COR-L47 (cell line): ENCODE results near the gene KRTAP10-8.

ENCODE experiments used
- DNase-seq: peaks from one replicate; lab custom pipeline; 2025; lab: John Stamatoyannopoulos, UW

Gene KRTAP10-8, protein sequence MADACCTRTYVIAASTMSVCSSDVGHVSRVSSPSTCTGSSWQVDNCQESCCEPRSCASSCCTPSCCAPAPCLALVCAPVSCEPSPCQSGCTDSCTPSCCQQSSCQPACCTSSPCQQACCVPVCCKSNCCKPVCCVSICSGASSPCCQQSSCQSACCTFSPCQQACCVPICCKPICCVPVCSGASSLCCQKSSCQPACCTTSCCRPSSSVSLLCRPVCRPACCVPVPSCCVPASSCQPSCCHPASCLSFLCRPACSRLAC

DNA sequence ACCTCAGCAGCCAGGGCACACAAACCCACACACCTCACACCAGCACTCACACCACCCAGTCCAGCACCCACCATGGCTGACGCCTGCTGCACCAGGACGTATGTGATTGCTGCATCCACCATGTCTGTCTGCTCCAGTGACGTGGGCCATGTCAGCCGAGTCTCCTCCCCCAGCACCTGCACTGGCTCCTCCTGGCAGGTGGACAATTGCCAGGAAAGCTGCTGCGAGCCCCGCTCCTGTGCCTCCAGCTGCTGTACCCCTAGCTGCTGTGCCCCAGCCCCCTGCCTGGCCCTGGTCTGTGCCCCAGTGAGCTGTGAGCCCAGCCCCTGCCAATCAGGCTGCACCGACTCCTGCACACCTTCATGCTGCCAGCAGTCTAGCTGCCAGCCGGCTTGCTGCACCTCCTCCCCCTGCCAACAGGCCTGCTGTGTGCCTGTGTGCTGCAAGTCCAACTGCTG lies at the start of gene KRTAP10-8:
Gene KRTAP10-8 (plus strand): TSS at position 51 of the 458 bp plus-strand sequence. CDS start 22 bp downstream, at position 73.
- no peak for DNase-seq

DNA sequence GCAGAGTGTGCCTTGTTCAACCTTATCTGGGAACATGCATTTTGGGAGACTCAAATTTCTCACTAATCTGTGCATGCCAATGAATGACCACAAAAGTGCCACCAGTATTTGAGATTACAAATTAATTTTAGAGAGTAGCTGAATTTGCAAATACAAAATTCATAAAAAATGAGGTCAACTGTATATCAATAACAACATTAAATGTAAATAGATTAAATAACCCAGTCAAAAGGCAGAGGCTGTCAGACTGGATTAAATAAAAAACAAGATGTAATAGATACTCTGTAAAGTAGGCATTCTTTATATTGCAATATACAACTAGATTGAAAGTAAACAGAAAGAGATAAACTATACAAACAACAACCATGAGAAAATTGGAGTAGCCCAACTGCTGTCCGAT lies 47.8 kb upstream of the KRTAP10-8 start:
- DNase-seq = no peak

DNA sequence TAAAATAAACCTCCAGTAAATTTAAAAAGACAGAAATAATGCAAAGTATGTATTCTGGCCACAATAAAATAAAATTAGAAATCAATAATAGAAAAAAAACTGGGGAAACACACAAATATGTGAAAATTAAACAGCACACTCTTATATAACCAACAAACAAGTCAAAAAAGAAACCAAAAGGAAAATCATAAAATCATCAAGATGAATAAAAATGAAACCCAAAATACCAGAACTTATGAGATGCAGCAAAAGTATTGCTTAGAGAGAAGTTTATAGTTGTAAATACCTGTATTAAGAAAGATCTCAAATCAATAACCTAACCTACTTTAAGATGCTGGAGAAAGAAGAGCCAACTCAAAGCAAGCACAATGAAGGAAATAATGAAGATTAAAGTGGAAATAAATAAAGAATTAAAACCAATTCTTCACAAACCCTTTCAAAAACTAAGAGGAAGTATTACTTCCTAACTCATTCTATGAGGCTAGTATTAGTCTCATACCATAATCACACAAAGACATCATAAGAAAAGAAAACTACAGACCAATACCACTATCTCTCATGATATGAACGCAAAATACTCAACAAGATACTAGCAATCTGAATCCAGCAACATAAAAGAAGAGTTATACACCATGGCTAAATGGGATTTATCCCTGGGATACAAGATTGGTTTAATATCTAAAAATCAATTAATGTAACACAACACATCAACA lies 46.8 kb upstream of the KRTAP10-8 start:
- no peak for DNase-seq

DNA sequence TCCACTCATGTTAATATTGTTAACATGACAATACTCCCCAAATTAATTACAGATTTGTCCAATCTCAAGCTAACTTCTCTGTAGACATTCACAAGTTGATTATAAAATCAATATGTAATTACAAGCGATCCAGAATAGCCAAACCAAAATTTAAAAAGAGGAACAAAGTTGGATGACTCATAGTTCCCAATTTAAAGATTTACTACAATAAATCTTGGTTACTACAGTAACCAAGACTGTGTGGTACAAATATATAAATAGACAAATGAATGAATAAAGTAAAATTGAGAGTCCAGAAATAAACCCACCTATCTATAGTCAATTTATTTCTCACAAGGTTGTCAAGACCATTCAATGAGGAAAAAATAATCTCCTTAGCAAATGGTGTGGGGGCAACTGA lies 45.5 kb upstream of the KRTAP10-8 start:
- DNase-seq = no peak

DNA sequence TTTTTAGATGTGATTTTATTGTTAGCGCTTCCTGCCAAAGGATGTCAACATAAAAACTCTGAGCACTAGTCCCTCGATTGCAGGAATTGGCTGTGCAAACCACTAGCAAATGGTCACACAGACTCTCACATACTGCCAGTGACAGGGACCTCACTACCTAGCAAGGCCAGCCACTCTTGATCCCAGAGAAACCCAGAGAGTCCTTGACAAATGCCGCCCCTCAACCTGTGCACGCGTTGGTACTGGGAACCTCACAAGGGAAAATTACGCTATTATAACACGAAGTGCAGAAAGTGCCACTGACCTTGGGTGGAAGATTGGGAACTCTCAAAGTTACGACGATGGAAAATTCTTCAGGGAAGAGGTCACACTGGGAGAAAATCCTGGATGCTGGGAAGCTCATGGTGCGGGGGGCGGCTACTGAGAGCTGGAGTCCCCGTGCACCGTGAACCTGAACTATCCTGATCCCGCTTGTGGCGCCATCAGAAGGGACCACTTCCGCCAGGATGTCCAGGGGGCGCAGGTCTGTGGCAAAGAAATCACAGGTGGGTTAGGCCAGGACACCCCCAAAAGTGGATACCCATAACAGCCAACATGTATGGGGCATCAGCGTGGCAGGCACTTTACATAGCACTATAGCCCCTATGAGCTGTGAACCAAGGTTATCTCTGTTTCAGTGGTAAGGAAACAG lies 44.3 kb upstream of the KRTAP10-8 start:
- no peak for DNase-seq

DNA sequence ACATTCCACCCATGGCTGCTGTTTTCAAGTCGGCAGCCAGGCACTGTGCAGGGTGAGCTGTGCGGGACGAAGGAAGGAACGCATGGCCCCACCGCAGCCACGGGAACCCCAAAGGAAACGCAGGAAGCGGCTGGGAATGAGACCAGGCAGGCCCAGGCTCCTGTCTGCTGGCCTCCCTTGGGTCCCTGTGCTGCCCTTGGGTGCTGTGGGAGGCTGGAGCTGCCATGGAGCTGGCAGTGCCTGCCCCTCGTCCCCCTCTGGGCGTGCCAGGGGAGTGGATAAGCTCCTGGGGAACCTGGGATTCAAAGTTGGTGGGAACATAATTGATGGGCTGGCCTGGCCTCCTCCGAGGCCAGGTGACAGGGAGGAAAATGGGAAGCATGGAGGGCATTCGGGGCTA lies 43.6 kb upstream of the KRTAP10-8 start:
- peak; percentile 60 for DNase-seq

DNA sequence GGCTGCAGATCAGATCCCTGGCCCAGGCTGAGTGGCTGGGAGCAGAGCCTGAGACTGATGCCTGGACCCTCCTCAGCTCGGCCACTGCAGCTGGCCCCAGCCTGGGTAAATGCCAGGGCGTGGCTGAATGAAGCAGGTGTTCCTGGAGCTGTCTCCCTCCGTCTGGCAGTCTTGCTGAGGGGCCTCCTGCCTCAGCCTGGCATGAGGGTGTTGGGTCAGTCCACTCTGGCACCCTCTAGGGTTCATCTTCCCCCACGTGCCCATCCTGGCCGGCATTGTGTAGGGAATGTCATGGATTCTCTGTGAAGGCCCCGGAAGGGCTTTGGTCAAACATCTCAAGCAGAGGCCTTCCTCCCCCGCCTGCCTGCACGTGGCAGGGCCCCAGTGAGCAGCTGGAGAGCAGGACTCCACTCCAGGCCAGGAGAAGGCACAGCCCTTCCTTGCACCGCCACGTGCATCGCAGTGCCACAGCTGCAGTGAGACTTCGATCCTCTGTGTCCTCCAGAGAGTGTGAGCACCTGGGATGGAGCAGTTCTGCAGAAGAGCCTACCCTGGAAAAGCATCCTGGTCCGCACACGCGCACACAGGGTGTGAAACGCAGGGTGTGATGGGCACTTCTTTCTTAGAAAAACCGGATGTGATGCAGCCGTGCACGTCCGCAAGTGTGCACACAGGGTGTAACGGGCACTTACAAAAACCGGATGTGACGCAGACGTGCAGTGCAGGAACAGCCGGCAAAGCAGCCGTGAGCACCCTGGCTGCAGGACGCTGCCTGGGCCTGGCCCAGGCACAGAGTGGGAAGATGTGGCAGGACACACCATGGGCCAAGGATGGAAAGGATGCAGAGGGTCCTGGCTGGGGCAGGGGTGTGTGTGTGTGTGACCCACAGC lies 43.0 kb upstream of the KRTAP10-8 start:
- peak; percentile 80 for DNase-seq

DNA sequence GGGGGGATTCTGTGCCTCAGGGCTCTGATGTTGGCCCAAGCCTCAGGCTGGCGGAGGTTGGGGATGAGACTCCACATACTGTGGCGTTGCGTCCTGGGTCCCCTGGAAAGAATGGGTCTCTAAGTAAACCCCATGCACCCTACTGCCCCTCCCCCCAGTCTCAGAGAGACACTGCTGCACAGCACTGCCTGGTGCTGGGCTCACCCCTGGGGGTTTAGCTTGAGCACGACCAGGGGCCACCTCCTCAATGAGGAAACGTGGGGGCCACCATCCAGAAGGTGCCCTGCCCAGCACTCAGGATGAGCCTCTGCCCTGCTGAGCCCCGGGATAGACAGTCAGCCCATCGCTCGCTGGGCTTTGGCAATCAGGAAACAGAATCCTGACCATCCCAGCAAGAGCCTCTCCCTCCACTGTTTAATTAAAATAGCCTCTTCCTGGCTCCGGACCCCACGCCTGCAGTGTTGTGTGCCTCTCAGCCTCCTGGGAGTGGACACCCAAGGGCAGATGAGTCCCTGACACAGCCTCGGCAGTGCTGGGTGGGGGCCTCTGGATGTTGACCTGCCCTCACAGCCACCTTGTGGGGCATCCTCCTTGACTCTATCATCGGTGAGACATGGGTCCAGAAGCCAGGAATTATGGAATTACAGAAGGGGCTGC lies 41.9 kb upstream of the KRTAP10-8 start:
- DNase-seq = no peak

DNA sequence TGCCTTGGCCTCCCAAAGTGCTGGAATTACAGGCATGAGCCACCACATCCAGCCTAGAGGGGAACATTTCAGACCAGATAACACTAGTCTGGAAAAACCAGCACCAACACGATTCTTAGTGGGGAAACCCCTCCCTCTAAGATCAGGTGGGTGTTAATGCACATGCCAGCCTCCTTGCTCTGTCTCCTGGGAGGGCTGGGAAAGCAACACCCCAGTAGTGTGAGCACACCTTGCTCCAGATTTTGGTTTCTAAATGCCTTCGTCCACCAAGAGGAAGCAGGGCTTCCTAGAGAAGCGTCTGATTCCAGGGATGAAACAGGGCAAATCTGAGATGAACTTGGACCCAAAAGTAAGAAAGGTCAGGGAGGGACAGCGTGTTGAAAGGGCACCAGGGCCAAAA lies 40.6 kb upstream of the KRTAP10-8 start:
- DNase-seq = no peak

DNA sequence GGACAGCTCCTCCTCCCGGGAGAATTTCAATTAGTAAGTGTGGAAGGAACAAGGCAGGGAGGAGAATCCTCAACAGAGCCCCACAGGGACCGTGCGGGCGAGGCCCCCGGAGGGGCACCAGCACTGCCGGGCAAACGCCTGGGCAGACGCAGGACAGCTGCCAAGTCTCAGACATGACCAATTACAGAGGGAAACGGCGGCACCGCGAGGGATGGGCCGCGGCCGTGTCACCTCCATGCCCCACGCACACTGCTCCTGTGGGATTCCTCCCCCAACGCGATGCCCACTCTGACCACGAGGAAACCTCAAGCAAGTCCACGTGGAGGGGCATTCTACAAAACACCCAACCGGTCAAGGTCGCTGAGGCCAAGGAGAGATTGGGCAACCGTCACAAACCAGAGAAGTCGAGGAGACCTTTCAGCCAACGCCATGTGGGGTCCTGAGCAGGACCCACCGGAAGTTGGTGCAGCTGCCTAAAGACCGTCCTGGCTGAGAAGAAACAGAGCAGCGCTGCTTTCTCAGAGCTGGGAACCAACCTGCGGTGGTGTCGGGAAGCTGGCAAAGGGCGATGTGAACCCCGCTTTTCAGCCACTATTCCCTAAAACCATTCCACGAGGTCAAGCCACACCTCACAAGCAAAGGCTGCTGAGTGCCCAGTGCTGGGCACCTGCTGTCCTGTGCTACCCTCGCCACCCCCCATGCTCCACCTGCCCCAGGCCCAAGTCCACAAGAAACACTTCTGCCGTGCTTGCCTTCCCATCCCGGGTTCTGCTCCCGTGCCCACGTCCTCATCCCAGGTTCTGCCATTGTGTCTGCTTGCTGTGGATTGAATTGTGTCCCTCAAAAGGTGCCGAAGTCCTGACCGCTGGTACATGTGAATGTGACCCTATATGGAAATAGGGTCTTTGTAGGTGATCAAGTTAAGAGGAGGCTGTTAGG lies 39.8 kb upstream of the KRTAP10-8 start:
- DNase-seq = no peak

DNA sequence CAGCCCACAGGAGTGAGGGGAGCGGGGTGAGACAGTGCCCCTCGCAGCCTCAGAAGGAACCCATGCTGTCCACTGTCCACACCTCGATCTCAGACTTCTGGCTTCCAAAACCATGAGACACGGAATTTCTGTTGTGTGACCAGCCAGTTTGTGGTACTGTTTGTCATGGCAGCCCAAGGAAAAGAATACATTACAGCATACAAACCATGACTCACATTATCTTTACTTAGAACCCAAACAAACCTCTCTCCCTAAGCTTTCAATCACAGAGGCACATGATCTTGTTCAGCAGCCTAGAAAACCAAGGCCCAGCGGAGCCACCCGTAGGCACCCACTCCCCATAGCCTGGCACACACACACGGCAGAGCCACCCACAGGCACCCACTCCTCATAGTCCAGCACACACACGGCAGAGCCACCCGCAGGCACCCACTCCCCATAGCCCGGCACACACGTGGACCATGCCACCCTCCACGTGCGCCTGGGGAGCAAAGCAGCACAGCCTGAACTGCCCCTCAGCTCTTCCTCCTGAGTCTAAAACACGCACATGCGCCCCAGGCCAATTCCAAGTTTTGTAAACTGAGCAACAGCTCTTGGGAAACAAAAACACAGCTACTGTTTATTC lies 38.8 kb upstream of the KRTAP10-8 start:
- peak; percentile 44 for DNase-seq

DNA sequence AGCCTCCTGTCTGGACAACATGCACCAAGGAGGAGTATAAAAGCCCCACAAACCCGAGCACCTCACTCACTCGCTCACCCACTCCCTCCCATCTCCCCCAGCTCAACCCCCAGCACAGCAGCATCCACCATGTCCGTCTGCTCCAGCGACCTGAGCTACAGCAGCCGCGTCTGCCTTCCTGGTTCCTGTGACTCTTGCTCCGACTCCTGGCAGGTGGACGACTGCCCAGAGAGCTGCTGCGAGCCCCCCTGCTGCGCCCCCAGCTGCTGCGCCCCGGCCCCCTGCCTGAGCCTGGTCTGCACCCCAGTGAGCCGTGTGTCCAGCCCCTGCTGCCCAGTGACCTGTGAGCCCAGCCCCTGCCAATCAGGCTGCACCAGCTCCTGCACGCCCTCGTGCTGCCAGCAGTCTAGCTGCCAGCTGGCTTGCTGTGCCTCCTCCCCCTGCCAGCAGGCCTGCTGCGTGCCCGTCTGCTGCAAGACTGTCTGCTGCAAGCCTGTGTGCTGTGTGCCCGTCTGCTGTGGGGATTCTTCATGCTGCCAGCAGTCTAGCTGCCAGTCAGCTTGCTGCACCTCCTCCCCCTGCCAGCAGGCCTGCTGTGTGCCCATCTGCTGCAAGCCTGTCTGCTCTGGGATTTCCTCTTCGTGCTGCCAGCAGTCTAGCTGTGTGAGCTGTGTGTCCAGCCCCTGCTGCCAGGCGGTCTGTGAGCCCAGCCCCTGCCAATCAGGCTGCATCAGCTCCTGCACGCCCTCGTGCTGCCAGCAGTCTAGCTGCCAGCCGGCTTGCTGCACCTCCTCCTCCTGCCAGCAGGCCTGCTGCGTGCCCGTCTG lies 38.0 kb upstream of the KRTAP10-8 start, which contains the start of gene KRTAP10-4:
Gene KRTAP10-4 (plus strand): TSS at position 100 of the 827 bp plus-strand sequence. CDS start 30 bp downstream, at position 130.
- peak; percentile 75 for DNase-seq

DNA sequence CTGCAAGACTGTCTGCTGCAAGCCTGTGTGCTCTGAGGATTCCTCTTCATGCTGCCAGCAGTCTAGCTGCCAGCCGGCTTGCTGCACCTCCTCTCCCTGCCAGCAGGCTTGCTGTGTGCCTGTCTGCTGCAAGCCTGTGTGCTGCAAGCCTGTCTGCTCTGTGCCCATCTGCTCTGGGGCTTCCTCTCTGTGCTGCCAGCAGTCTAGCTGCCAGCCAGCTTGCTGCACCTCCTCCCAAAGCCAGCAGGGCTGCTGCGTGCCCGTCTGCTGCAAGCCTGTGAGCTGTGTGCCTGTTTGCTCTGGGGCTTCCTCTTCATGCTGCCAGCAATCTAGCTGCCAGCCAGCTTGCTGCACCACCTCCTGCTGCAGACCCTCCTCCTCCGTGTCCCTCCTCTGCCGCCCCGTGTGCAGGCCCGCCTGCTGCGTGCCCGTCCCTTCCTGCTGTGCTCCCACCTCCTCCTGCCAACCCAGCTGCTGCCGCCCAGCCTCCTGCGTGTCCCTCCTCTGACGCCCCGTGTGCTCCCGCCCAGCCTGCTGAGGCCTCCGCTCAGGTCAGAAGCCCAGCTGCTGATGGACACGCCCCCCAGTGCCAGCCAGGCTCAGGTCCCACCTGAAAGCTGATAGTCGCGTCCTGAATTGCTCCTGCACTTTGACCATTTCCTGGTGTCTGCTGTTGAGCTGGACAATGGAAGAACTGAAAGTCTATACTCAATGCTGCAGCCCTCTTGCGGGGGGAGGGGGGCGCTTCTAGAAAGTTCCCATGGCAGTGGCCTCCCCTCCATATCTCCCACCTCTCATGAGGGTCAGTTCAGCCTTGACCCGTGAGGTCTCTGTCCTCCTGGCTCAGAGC lies 37.2 kb upstream of the KRTAP10-8 start:
- no peak for DNase-seq

DNA sequence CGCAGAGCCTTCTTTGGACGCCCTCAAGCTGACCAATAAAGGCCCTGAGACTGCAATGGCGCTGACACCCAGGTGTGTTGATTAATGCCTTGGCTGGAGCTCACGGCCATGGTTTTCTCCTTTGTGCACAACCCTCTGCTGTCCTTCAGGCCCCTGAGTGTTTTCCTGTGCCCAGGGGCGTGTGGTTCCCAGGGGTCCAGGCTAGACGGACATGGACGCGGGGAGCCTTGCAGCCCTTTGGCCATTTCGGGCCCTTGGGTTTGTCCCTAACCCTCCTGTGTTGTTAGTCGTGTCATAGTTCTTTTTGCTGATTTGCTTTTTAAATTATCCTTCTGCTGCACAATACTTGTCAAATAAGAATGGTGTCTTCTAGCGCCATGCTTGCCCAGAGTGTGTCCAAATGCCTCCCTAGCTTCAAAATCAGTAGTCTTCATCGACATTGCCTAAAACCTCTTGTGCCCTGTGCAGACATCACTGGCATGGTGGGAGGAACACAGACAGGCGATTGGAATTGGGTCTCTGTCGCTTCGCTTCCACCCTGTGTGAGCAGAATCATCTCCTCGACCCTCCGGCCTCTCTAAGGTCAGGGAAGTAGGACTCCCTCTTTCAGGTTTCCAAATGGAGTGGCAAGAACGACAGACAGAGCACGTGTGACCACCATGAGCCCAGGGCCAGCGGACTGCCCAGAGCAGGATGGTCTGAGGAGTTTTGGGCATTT lies 36.4 kb upstream of the KRTAP10-8 start:
- no peak for DNase-seq

DNA sequence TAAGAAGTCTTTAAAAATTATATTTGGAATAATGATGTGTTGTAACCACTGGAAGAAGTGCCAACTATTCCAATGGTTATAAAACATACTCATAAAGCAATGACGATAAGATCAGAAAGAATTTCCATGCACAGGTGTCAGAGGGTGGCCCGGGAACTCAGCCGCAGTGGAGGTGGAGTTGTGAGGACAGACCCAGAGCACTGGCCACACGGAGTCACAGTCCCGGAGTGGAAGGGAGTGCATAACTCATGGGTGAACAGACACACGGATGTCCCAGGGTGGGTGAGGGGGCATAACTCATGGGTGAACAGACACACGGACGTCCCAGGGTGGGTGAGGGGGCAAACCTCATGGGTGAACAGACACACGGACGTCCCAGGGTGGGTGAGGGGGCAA lies 35.9 kb upstream of the KRTAP10-8 start:
- no peak for DNase-seq

DNA sequence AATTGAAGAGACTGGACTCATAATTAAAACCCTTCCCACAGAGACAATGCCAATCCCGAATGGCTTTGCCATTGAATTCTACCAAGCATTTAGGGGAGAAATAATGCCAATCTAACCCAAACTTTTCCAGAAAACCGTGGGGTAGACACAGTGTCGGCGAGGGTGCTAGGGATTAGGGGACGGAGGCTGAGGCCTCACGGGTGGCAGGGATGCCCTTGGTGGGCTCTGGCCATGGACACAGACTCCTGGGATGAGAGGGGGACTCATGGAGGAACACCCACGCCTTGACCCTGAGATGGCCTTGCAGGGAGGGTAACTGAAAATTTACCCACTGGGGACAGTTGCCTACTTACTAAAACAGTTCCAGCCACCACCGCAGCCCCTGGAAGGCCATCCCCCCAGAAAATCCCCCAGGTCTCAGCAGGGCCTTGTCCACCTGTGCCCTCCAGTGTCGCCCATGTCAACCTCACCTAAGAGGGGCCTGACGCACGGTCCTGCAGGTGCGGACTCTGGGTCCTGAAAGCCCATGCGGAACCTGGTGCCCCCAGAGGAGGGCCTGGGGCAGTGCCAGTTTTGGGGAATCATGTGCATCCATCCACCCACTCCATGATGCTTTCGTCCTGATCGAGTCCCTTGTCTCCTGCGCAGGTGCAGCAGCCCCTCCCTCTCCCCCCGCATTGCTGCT lies 33.4 kb upstream of the KRTAP10-8 start:
- no peak for DNase-seq
